Mammary epithelial cell (primary cell): Measurements from ENCODE around the gene RAB40AL.

Source experiments
- CTCF ChIP-seq, 2 donors: IDR thresholded peaks in 1 of 2; conservative IDR thresholded peaks in 1 of 2; 2 replicates each; pipeline ENCODE4 v1.5.1; 2011 to 2012; ENCODE audit warnings: inconsistent platforms in 2 of 2, low read length in 2 of 2, mild to moderate bottlenecking in 2 of 2, control low read depth in 1 of 2, low read depth in 1 of 2; ENCODE audit not compliant: insufficient read depth in 1 of 2; ENCODE audit errors: extremely low read depth in 1 of 2
- EZH2 ChIP-seq: IDR thresholded peaks from 2 replicates; pipeline ENCODE4 v1.6.1; 2012; ENCODE audit warnings: low read length, inconsistent platforms, borderline replicate concordance

GRCh38 chrX:102985192-102985591 is 48.1 kb downstream of the RAB40AL start:
- TF ChIP-seq CTCF (conservative IDR thresholded peaks at IDR 0.05 in 1 of 2, IDR thresholded peaks at IDR 0.05 in 1 of 2; ENCODE audit: extremely low read depth in 1 of 2, insufficient read depth in 1 of 2, low read depth in 1 of 2, low read length in 2 of 2) (no peak), EZH2 (no peak)
